H9 (cell line): ENCODE measurements around the gene VAV3. TPM values are rescaled to one million over a fixed set of nuclear protein-coding genes. Genes with fewer than 3 reads are reported as not detected.

Experiments
- DNase-seq: peaks from one replicate; pipeline ENCODE4 v3.0.0-alpha.2; 2017
- H2AFZ ChIP-seq: one replicate; pipeline ENCODE4 v1.6.1; 2013; ENCODE audit warnings: mild to moderate bottlenecking, low read length, control low read depth, moderate library complexity
- H2AK5ac ChIP-seq: 2 replicates; pipeline ENCODE4 v1.6.1; 2013; ENCODE audit warnings: low read length, control low read depth, mixed read lengths; ENCODE audit not compliant: insufficient read length
- H2BK120ac ChIP-seq: one replicate; pipeline ENCODE4 v1.6.1; 2013; ENCODE audit warnings: low read depth, mild to moderate bottlenecking, low read length, control low read depth, inconsistent platforms; ENCODE audit not compliant: poor library complexity, severe bottlenecking
- H2BK12ac ChIP-seq: 2 replicates; pipeline ENCODE4 v1.6.1; 2013; ENCODE audit warnings: low read length, control low read depth, mixed read lengths, low read depth; ENCODE audit not compliant: insufficient read length
- H2BK15ac ChIP-seq: 2 replicates; pipeline ENCODE4 v1.6.1; 2013; ENCODE audit warnings: low read depth, low read length, control low read depth
- H2BK20ac ChIP-seq: one replicate; pipeline ENCODE4 v1.6.1; 2013; ENCODE audit warnings: low read depth, mild to moderate bottlenecking, low read length, control low read depth, inconsistent platforms; ENCODE audit not compliant: poor library complexity, severe bottlenecking
- H2BK5ac ChIP-seq: 2 replicates; pipeline ENCODE4 v1.6.1; 2013; ENCODE audit warnings: low read length, control low read depth, mixed read lengths; ENCODE audit not compliant: insufficient read length
- H3K14ac ChIP-seq: 2 replicates; pipeline ENCODE4 v1.6.1; 2013; ENCODE audit warnings: low read length, control low read depth; ENCODE audit not compliant: insufficient read depth
- H3K18ac ChIP-seq: 2 replicates; pipeline ENCODE4 v1.6.1; 2013; ENCODE audit warnings: low read depth, mild to moderate bottlenecking, mixed read lengths, low read length, control low read depth; ENCODE audit not compliant: insufficient read length
- H3K23ac ChIP-seq: 2 replicates; pipeline ENCODE4 v1.6.1; 2013; ENCODE audit warnings: low read length, control low read depth, mixed read lengths, low read depth; ENCODE audit not compliant: insufficient read length
- H3K23me2 ChIP-seq: 2 replicates; pipeline ENCODE4 v1.6.1; 2013; ENCODE audit warnings: low read depth, mild to moderate bottlenecking, mixed read lengths, low read length, control low read depth; ENCODE audit not compliant: insufficient read length, poor library complexity, severe bottlenecking
- H3K27ac ChIP-seq: 2 replicates; pipeline ENCODE4 v1.5.1; 2013; ENCODE audit warnings: low read length, control low read depth, mixed read lengths, low read depth; ENCODE audit not compliant: insufficient read length
- H3K27me3 ChIP-seq: 2 replicates; pipeline ENCODE4 v1.6.1; 2013; ENCODE audit warnings: low read length, control low read depth, inconsistent platforms; ENCODE audit not compliant: insufficient read depth
- H3K4ac ChIP-seq: 2 replicates; pipeline ENCODE4 v1.6.1; 2013; ENCODE audit warnings: low read depth, mild to moderate bottlenecking, control low read depth, inconsistent platforms, low read length, moderate library complexity
- H3K4me1 ChIP-seq: 2 replicates; pipeline ENCODE4 v1.6.1; 2013; ENCODE audit warnings: low read length, control low read depth, inconsistent platforms; ENCODE audit not compliant: insufficient read depth
- H3K4me2 ChIP-seq: 2 replicates; pipeline ENCODE4 v1.6.1; 2013; ENCODE audit warnings: low read length, control low read depth, mixed read lengths; ENCODE audit not compliant: insufficient read length, insufficient read depth
- H3K56ac ChIP-seq: 2 replicates; pipeline ENCODE4 v1.6.1; 2013; ENCODE audit warnings: low read depth, mild to moderate bottlenecking, mixed read lengths, low read length, control low read depth; ENCODE audit not compliant: insufficient read length
- H3K79me1 ChIP-seq: 2 replicates; pipeline ENCODE4 v1.6.1; 2013; ENCODE audit warnings: low read depth, mild to moderate bottlenecking, moderate library complexity, low read length, control low read depth, inconsistent platforms; ENCODE audit not compliant: insufficient read depth, poor library complexity, severe bottlenecking
- H3K79me2 ChIP-seq: 2 replicates; pipeline ENCODE4 v1.6.1; 2013; ENCODE audit warnings: low read length, control low read depth, inconsistent platforms; ENCODE audit not compliant: insufficient read depth
- H3K9ac ChIP-seq: 2 replicates; pipeline ENCODE4 v1.6.1; 2013; ENCODE audit warnings: low read length, control low read depth, mixed read lengths; ENCODE audit not compliant: insufficient read length; ENCODE audit errors: extremely low read depth
- H3K9me3 ChIP-seq: one replicate; pipeline ENCODE4 v1.6.1; 2013; ENCODE audit warnings: low read depth, low read length, inconsistent platforms; ENCODE audit not compliant: control insufficient read depth
- H3T11ph ChIP-seq: one replicate; pipeline ENCODE4 v1.6.1; 2013; ENCODE audit warnings: mild to moderate bottlenecking, low read length, control low read depth, inconsistent platforms
- H4K20me1 ChIP-seq: one replicate; pipeline ENCODE4 v1.6.1; 2013; ENCODE audit not compliant: control insufficient read depth, insufficient read length, insufficient read depth
- H4K5ac ChIP-seq: 2 replicates; pipeline ENCODE4 v1.6.1; 2013; ENCODE audit warnings: low read depth, mild to moderate bottlenecking, mixed read lengths, low read length, control low read depth; ENCODE audit not compliant: insufficient read length
- H4K8ac ChIP-seq: replicated peaks from 2 replicates; pipeline ENCODE4 v1.6.1; 2013; ENCODE audit warnings: low read length, control low read depth, mixed read lengths, low read depth; ENCODE audit not compliant: insufficient read length
- H4K91ac ChIP-seq: 2 replicates; pipeline ENCODE4 v1.6.1; 2013; ENCODE audit warnings: low read depth, mild to moderate bottlenecking, moderate library complexity, mixed read lengths, low read length, control low read depth; ENCODE audit not compliant: insufficient read length
- H3K27ac Mint-ChIP-seq, 3 experiments: 2 replicates in 2 of 3; 3 replicates in 1 of 3; pipeline ENCODE4 v1.8.0; 2020 to 2021; ENCODE audit warnings: mixed read lengths in 3 of 3, mild to moderate bottlenecking in 1 of 3, moderate library complexity in 1 of 3
- H3K27me3 Mint-ChIP-seq: 2 replicates; pipeline ENCODE4 v1.8.0; 2021; ENCODE audit warnings: low read depth, mild to moderate bottlenecking, moderate library complexity, mixed read lengths
- H3K36me3 Mint-ChIP-seq, 3 experiments: 2 replicates in 2 of 3; 3 replicates in 1 of 3; pipeline ENCODE4 v1.8.0; 2020 to 2021; ENCODE audit warnings: low read depth in 3 of 3, mixed read lengths in 3 of 3; ENCODE audit not compliant: insufficient read depth in 1 of 3
- H3K4me1 Mint-ChIP-seq, 2 experiments: 2 replicates each; pipeline ENCODE4 v1.8.0; 2020; ENCODE audit warnings: mixed read lengths in 2 of 2
- H3K4me3 Mint-ChIP-seq, 2 experiments: 2 replicates in 1 of 2; 3 replicates in 1 of 2; pipeline ENCODE4 v1.8.0; 2020 to 2021; ENCODE audit warnings: mild to moderate bottlenecking in 2 of 2, mixed read lengths in 2 of 2, moderate library complexity in 1 of 2
- H3K9me3 Mint-ChIP-seq, 2 experiments: 2 replicates in 1 of 2; 3 replicates in 1 of 2; pipeline ENCODE4 v1.8.0; 2020; ENCODE audit warnings: mild to moderate bottlenecking in 2 of 2, mixed read lengths in 2 of 2, moderate library complexity in 1 of 2
- CTCF ChIP-seq: fragments of 200-600 bp; sonication (generic); conservative IDR thresholded peaks from 3 replicates; pipeline ENCODE4 v1.8.0; 2021; ENCODE audit warnings: antibody characterized with exemption, mild to moderate bottlenecking
- total RNA-seq: library from RNA; stranded (reverse); gene quantifications from 2 replicates; pipeline ENCODE4 v1.2.1, GENCODE V29; 2021

The VAV3 gene
- total RNA-seq, 1 experiment from 2014 or later: 5.1 TPM

GRCh38 chr1:107820801-107821200 lies 144.2 kb downstream of the VAV3 start:
- Mint-ChIP-seq H3K27ac (no peak overlapping the region), H3K4me1 (peaks cover 21 to 22% of the 10 kb centered on the region in 2 experiments), H3K4me3 (no peak overlapping the region), H3K9me3 (peaks cover 0 to 2% of the 10 kb centered on the region in 2 experiments; a peak in 1 of 5 replicates), H3K36me3 (peaks cover 0 to 20% (median 0%) of the 10 kb centered on the region in 3 experiments; a peak in 2 of 7 replicates), H3K27me3 (no peaks in the 10 kb centered on the region)
- Histone ChIP-seq H3K4me1 (peaks cover 2% of the 10 kb centered on the region; the same call in 1 of the 2 replicates), H4K20me1 (no peaks in the 10 kb centered on the region), H3K9me3 (no peaks in the 10 kb centered on the region), H2AK5ac (no peak overlapping the region), H3K18ac (no peak overlapping the region), H3K23ac (no peak overlapping the region), H3K14ac (no peak overlapping the region), H3K23me2 (no peaks in the 10 kb centered on the region), H3K56ac (no peak overlapping the region), H3K4me2 (no peak overlapping the region), H2AFZ (no peak overlapping the region), H2BK15ac (no peak overlapping the region), H3T11ph (no peak overlapping the region), H2BK20ac (no peak overlapping the region), H4K5ac (no peak overlapping the region), H3K79me2 (no peaks in the 10 kb centered on the region), H3K9ac (no peak overlapping the region), H3K27ac (no peak overlapping the region), H3K4ac (no peak overlapping the region), H2BK12ac (no peak overlapping the region), H2BK5ac (no peak overlapping the region), H2BK120ac (no peak overlapping the region), H4K91ac (no peak overlapping the region), H3K27me3 (no peaks in the 10 kb centered on the region), H3K79me1 (no peaks in the 10 kb centered on the region), H4K8ac (no peak overlapping the region)
- no peak for TF ChIP-seq CTCF
- no peak for DNase-seq
